Tibial nerve (tissue), 4 donors: ENCODE results near the gene DEPDC1B. TPM values are rescaled to one million over a fixed set of nuclear protein-coding genes. Genes with fewer than 3 reads are reported as not detected.

ENCODE experiments used
- DNase-seq, 2 donors: peaks; one replicate each; pipeline ENCODE4 v3.0.0-alpha.2; 2019; ENCODE audit warnings: low spot score in 2 of 2
- H3K27ac ChIP-seq, 4 donors: fragments of 200-600 bp; sonication (generic) in 3 of 4; one replicate each; pipeline ENCODE4 v1.5.1; 2017 to 2019; ENCODE audit warnings: mild to moderate bottlenecking in 1 of 4
- H3K27me3 ChIP-seq, 2 donors: fragments of 200-600 bp; sonication (generic) in 1 of 2; one replicate each; pipeline versions ENCODE4 v1.5.1 to v1.6.0; 2017 to 2019
- H3K36me3 ChIP-seq, 3 donors: fragments of 200-600 bp; sonication (generic); one replicate each; pipeline ENCODE4 v1.5.1; 2018 to 2019
- H3K4me1 ChIP-seq, 4 donors: fragments of 200-600 bp; sonication (generic) in 3 of 4; one replicate each; pipeline ENCODE4 v1.5.1; 2017 to 2019
- H3K4me3 ChIP-seq, 4 donors: fragments of 200-600 bp; sonication (generic) in 3 of 4; one replicate each; pipeline ENCODE4 v1.5.1; 2017 to 2019; ENCODE audit warnings: mild to moderate bottlenecking in 1 of 4, moderate library complexity in 1 of 4
- H3K9me3 ChIP-seq, 4 donors: fragments of 200-600 bp; sonication (generic) in 3 of 4; one replicate each; pipeline ENCODE4 v1.5.1; 2017 to 2019
- CTCF ChIP-seq, 5 experiments: fragments of 200-600 bp in 3 of 5; fragments of 450-650 bp in 2 of 5; sonication (generic) in 3 of 5; IDR thresholded peaks; one replicate each; pipeline ENCODE4 v1.5.1; 2016 to 2019; ENCODE audit warnings: antibody characterized with exemption in 5 of 5, mild to moderate bottlenecking in 3 of 5, moderate library complexity in 2 of 5
- EP300 ChIP-seq, 2 donors: sonication (generic); formaldehyde crosslinking; IDR thresholded peaks; one replicate each; pipeline ENCODE4 v1.6.1; 2017; ENCODE audit warnings: antibody characterized with exemption in 2 of 2, mild to moderate bottlenecking in 1 of 2
- POLR2A ChIP-seq, 2 donors: fragments of 450-650 bp; IDR thresholded peaks; one replicate each; pipeline ENCODE4 v1.6.1; 2017; ENCODE audit warnings: antibody characterized with exemption in 2 of 2, mild to moderate bottlenecking in 2 of 2, moderate library complexity in 2 of 2
- WGBS, 2 donors: methylation state at CpG; one replicate each; pipeline ENCODE4 v1.1.5; 2018; 5-methylcytosine and 5-hydroxymethylcytosine counted together
- total RNA-seq, 4 donors: library from RNA; depleted of rRNA; stranded (reverse); fragments of >200 nt; gene quantifications; one replicate each; pipeline ENCODE4 v1.1.0, GENCODE V29; 2016

DEPDC1B gene
- total RNA-seq, 4 donors from 2014 or later = 2.2 to 5.7 (median 4.4) TPM

GRCh38 chr5:60675286-60675685, 24.7 kb downstream of the DEPDC1B start:
- no peaks in the 10 kb centered on the region for H3K36me3 ChIP-seq
- no peaks in the 10 kb centered on the region for H3K9me3 ChIP-seq
- TF ChIP-seq CTCF (IDR thresholded peaks at IDR 0.05) (no peak), POLR2A (IDR thresholded peaks at IDR 0.05) (no peak), EP300 (IDR thresholded peaks at IDR 0.05) (no peak)
- no peak overlapping the region for H3K4me3 ChIP-seq
- no peaks in the 10 kb centered on the region for H3K27me3 ChIP-seq
- WGBS, 2 donors = 88 to 97% methylated on average over 1 of the region's 1 CpG
- peak overlapping the region in 1 of 4 donors; percentile 35 for H3K27ac ChIP-seq
- DNase-seq = no peak
- H3K4me1 ChIP-seq = no peaks in the 10 kb centered on the region

GRCh38 chr5:60674251-60675069, 25.5 kb downstream of the DEPDC1B start:
- TF ChIP-seq CTCF (IDR thresholded peaks at IDR 0.05) = no peak
- no peaks in the 10 kb centered on the region for H3K9me3 ChIP-seq
- no peak for DNase-seq
- H3K4me1 ChIP-seq = no peaks in the 10 kb centered on the region
- H3K4me3 ChIP-seq = no peak overlapping the region
- WGBS, 2 donors = 45 to 58% methylated on average over 2 of the region's 2 CpGs
- H3K27ac ChIP-seq = peak overlapping the region in 2 of 4 donors; percentile 35 to 36
- H3K27me3 ChIP-seq = no peaks in the 10 kb centered on the region
- no peaks in the 10 kb centered on the region for H3K36me3 ChIP-seq

GRCh38 chr5:60673334-60673733, 26.6 kb downstream of the DEPDC1B start:
- no peaks in the 10 kb centered on the region for H3K27me3 ChIP-seq
- no peaks in the 10 kb centered on the region for H3K36me3 ChIP-seq
- no peak for DNase-seq
- H3K9me3 ChIP-seq = no peaks in the 10 kb centered on the region
- 77 to 78% methylated on average over 2 of the region's 2 CpGs for WGBS, 2 donors
- H3K4me1 ChIP-seq = no peaks in the 10 kb centered on the region
- TF ChIP-seq EP300 (IDR thresholded peaks at IDR 0.05) (no peak), POLR2A (IDR thresholded peaks at IDR 0.05) (no peak), CTCF (IDR thresholded peaks at IDR 0.05) (no peak)
- no peak overlapping the region for H3K27ac ChIP-seq
- no peak overlapping the region for H3K4me3 ChIP-seq

- Histone ChIP-seq H3K4me3 (no peak overlapping the region), H3K27ac (no peak overlapping the region), H3K27me3 (no peaks in the 10 kb centered on the region), H3K36me3 (no peaks in the 10 kb centered on the region), H3K4me1 (no peaks in the 10 kb centered on the region), H3K9me3 (no peaks in the 10 kb centered on the region)
- WGBS, 2 donors = 85 to 93% methylated on average over 3 of the region's 3 CpGs
- TF ChIP-seq CTCF (IDR thresholded peaks at IDR 0.05) = no peak
- TF ChIP-seq EP300 (IDR thresholded peaks at IDR 0.05) = no peak
- no peak for TF ChIP-seq POLR2A (IDR thresholded peaks at IDR 0.05)
- no peak for DNase-seq
Observed at GRCh38 chr5:60672693-60673264, 27.2 kb downstream of the DEPDC1B start.

GRCh38 chr5:60671899-60672692, 27.9 kb downstream of the DEPDC1B start:
- DNase-seq = no peak
- H3K9me3 ChIP-seq = no peaks in the 10 kb centered on the region
- no peaks in the 10 kb centered on the region for H3K27me3 ChIP-seq
- no peak overlapping the region for H3K4me3 ChIP-seq
- H3K4me1 ChIP-seq = no peaks in the 10 kb centered on the region
- H3K27ac ChIP-seq = no peak overlapping the region
- WGBS, 2 donors = 89 to 93% methylated on average over 6 of the region's 6 CpGs
- no peak for TF ChIP-seq POLR2A (IDR thresholded peaks at IDR 0.05)
- TF ChIP-seq EP300 (IDR thresholded peaks at IDR 0.05) = no peak
- no peak for TF ChIP-seq CTCF (IDR thresholded peaks at IDR 0.05)
- H3K36me3 ChIP-seq = no peaks in the 10 kb centered on the region
